NCI-H526 (cell line): ENCODE results near the gene SLC16A3.
"Not testable (repeated sequence)": the region's sequence is repeated elsewhere in the genome, so short reads cannot be mapped to it uniquely, and the experiment has no call there.

Source experiments
- DNase-seq, 2 experiments: peaks; one replicate each; lab custom pipeline; 2025; lab: John Stamatoyannopoulos, UW

SLC16A3 gene

DNA sequence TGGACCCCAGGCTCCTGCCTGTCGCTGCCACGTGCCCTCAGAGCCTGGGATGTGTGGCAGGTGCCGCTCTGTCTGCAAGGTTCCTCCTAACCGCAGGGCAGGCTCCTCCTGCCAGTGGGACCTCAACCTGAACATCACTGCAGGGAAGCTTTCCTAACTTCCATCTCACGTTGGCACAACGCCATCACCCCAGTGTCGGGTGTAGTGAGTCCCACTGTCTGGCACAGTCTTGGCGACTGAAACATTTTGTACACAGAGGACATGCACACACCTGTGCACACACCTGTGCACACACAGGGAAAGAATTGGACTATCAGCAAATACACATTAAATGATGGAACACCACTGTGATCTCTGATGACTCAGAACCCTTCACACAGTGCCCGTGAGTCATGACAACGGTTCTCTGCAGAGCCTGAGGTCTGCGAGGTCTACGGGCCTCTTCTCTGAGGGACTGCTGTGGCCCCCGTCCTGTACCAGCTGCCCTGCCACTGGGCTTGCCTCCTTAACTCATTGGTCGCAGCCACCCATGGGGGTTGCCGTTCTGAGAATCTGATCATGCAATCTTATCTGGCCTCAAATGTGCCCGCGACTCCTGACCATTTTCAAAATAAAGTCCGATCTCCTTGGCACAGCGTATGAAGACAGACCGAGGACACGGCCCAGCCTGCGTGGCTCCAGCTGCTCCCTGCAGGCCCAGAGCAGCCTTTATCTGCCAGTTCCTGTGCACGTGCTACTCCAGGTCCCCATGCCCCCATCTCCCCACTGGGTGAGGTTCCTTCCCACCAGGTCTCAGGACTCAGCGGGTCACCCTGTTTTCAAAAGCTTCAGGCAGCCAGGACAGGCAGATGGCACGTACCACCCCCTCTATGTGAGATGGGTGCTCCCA, 23.8 kb upstream of the SLC16A3 start:
- no peak for DNase-seq

DNA sequence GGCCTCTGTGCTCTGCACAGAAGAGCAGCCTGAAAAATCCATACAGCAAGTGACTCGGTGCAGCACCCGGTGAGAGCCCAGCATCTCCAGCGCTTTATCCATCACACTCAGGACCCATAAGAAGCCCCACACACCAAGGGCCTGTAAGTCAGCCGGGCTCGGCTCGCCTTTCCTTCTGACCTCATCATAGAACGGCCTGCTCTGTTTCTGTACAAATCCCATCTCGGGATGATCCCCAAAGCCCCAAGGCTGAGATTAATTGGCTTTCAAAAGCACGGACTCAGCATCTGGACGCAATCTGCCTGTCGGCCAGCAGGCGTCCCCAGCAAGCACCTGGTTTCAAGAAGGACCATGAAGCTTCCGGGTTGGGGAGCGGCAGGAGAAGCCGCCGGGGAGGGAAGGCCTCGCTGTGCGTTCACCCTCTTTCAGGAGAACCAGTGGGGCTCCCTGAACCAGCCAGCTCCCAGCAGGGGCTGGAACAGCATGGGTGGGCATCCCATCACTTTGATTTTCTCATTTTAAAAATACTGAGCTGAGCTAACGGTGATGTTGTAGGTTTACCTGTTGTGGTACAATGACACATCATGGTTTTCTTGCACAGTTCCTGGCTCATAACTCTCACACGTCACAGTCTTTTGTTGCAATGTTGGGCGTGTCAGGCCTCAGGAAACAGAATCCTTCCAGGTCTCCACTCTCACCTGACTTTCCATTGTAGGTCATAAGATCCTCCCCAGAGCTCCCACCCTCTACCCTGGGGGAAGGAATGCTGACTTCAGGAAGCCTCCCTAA, 22.9 kb upstream of the SLC16A3 start:
- peak; percentile 70 to 90 for DNase-seq

GRCh38 chr17:82210655-82211054, 18.2 kb upstream of the SLC16A3 start:
- not testable (repeated sequence) for DNase-seq

DNA sequence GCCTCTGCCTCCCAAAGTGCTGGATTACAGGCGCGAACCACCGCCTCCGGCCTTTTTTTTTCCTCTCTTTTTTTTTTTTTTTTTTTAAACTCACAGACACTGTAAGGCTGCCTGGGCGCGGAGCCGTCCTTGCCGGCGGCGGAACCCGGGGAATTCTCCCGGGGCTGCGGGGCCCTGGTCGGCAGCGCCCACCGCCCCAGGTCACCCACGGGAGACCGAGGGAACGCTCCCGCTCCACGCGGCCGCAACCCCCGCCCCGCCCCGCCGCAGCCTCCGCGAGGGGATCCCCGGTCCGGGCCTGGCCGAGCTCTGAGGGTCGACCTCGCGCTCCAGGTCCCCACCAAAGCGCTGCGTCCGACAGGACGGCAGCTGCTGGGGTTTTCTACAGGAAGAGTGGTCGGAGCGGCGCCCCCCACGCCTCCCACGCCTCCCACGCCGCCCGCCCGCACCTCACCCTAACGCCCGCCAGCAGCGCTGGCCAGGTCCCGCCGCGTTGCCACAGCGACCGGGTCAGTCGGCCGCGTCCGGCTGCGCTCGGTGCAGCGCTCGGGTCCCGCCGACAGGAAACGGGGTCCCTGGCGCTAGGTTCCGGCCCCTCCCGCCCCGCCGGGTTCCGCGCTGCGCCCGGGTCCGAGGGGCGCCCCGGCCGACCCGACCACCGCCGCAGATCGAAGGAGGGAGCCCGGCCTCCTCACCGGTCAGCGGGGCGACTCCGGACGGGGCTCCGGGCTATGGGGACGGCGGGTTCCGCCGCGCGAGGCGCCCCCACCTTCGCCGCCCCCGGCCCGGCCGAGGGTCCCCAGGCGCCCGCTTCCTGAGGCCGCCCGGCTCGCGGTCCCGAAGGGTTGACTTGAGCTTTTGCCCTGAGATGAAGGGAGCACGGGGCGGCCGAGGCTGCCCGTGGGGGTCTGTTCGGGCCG, 16.3 kb upstream of the SLC16A3 start, which contains the start of gene CCDC57:
TSS of gene CCDC57 (minus strand) at position 512 of the 920 bp plus-strand sequence. CDS start 10,898 bp downstream, outside the sequence.
- peak in 1 of 2 experiments; percentile 87 for DNase-seq

DNA sequence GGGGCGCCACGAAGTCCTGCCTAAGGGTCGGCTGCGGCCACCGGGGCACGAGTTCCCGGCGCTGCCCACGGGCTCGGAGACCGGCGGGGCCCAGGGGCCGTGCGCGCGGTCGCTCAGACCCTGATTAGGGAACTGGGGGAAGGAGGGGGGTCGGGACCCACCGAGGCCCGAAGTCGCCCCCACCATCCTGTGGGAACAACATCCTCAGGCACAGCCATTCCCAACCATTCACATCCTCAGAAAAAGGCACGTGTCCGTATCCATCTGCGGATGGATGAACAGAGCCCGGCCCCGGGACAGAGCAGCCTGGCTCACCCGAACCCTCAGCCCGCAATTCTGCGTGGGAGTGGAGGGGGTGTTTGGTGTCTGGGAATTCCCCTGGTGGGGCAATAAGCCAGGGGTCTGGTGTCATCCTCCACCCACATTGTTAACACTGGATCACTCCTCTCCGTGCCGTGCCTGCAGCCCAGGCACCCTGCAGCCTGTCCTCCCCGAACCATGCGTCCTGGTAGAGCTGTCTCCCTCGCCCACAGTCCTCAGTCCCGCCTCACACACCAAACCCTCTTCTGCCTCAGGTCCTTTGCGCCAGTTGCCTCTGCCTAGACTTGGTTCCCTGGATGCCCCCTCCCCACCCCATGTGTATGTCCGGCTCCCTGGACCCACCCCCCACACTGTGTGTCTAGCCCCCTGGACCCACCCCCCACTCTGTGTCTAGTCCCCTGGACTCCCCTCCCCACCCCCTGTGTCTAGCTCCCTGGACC, 15.4 kb upstream of the SLC16A3 start:
- peak; percentile 55 to 68 for DNase-seq

- DNase-seq = no peak
Measured at GRCh38 chr17:82214012-82214628, 14.7 kb upstream of the SLC16A3 start.

GRCh38 chr17:82215095-82215971, 13.5 kb upstream of the SLC16A3 start:
- peak in 1 of 2 experiments; percentile 24 for DNase-seq

- DNase-seq = no peak
Measured at GRCh38 chr17:82215972-82216300, 12.9 kb upstream of the SLC16A3 start.

- DNase-seq = no peak
Measured at GRCh38 chr17:82216301-82217119, 12.3 kb upstream of the SLC16A3 start.

DNA sequence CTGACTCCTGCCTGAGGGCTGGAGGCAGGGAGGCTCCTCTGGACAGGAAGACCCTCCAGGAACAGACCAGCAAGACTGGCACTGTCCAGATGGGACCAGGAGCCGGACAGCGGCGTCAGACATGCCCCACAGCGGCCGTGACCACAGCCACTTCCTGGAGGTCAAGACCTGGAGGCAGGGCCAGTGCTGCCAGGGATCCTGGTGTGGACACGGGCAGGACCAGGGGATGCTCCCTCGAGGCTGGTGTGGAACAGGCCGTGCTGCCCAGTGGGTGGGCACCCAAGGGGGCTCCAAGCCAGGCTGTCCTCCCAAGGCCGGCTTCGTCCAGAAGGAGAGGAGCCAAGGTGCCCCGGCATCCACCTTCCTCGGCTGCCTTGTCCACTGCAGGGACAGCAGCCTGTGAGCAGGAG, 11.7 kb upstream of the SLC16A3 start:
- DNase-seq = no peak

DNA sequence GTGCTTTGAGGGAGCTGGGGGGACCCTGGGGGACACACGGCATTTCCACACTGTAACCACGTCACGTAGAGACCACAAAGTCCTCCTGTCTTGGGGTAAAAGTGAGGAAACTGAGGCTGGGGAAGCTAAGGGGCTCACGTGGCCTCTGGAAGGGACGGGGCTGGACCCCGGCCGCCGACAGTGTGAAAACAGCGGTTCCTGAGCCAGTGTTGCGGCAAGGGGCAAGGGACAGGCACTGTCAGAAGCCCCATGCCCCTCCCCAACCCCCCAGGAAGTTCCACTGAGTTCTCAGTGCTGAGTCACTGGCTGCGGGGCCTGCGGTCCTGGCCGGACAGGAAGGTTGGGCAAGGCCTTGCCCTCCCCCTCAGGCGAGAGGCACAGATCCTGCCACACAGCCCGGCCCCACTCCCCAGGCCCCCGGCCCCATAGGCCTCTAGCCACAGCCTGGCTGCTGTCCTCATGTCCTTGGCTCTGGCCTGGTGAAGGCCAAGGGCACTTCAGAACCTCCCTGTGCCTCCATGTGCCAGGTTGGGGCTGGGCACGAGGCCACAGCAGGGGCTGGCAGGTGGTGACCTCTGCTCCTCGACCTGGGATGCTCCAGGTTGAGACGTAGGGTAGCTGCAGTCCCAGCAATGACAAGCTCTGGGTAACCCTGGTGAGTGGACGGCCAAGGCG, 11.2 kb upstream of the SLC16A3 start:
- no peak for DNase-seq

DNA sequence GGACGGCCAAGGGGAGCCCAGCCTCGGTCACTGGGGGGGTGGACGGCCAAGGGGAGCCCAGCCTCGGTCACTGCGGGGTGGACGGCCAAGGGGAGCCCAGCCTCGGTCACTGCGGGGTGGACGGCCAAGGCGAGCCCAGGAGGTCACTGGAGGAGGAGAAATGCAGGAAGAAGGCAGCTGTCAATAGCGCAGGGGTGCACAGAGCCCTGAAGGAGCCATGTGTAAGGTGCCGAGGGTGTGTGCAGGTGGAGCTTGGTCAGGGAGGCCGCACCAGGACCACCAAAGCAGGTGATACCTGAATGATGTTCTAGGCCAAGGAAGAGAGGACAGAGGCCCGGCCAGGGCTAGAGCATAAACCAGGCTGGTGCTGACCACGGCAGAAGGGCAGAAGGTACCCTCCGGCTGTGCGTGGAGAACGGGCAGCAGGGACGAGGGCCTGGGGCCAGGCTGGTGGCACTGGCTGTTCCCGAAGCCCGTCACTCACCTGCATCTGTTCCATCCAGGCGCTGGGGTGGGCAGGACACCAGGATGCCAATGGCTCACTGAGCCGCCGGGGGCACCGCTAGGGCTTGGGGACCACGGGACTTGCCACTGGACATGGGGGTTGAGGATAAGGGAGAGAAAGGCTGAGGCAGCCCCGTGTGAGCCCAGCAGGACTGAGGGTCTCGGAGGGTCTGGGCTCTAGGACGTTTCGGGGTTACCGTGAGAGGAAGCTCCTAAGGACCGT, 10.3 kb upstream of the SLC16A3 start:
- no peak for DNase-seq

GRCh38 chr17:82219083-82219482, 9.8 kb upstream of the SLC16A3 start:
- no peak for DNase-seq

DNA sequence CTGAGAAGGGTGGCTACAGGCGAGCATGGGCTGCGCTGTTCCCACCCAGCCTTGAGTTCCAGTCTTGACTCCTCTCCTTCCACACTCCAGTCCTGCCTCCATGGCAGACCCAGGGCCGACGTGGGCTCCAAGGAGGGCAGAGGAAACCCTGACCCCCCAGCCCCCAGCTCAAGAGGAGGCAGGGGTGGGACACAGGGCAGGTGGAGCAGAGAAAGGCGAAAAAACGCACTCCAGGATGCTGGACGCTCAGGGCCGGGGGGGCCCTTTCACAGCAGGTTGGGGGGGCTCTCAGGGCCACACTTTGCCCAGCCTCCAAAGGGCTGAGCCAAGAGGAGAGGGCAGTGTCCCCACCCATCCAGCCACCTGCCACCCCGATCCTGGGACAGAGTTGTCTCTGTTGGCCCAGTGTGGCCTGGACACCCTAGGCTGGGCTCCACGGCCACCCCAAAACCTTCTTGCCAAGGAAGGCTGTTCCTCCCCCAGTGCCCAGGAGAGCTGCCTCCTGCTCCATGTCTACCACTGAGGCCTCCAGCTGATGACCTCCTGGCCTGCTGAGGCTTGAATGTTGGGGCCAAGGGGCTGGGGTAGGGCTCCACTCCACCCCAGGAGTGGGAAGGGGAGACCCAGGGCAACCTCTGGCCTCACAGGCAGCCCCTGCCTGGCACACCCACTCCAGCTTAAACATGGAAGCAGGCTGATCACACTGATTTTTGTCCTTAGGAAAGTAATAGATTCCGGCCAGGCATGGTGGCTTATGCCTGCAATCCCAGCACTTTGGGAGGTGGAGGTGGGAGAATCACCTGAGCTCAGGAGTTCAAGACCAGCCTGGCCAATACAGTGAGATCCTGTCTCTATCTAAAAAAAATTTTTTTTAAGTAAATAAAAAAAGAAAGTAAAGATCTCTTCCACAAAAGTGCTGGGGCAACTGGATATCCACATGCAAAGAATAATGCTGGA, 8.8 kb upstream of the SLC16A3 start:
- no peak for DNase-seq

DNA sequence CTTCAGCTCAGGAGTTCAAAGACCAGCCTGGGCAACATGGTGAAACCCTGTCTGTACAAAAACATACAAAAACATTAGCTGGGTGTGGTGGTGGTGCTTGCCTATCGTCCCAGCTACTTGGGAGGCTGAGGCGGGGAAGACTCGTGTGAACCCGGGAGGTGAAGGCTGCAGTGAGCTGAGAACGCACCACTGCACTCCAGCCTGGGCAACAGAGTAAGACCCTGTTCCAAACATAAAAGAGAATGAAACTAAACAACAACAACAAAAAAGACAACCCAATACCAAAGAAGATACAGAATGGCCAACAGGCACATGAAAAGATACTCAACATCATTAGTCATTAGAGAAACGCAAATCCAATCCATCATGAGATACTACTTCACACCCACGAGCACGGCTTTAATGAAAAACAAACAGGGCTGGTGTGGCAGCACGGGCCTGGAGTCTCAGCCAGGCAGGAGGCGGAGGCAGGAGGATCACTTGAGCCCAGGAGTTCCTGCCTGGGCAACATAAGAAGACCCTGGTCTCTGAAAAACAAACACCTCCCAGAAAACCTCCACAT, 7.4 kb upstream of the SLC16A3 start:
- DNase-seq = no peak

GRCh38 chr17:82222816-82223215, 6.0 kb upstream of the SLC16A3 start:
- no peak for DNase-seq
